T1000 (cell line): ENCODE measurements around the gene CRY1.
A peak's percentile ranks its signal among the peaks of the same experiment; 100 is the strongest.
"Not testable (repeated sequence)": the region's sequence is repeated elsewhere in the genome, so short reads cannot be mapped to it uniquely, and the experiment has no call there.

ENCODE experiments used
- DNase-seq: peaks from one replicate; lab custom pipeline; 2025; ENCODE audit warnings: mixed read lengths; lab: John Stamatoyannopoulos, UW

CRY1 gene

DNA sequence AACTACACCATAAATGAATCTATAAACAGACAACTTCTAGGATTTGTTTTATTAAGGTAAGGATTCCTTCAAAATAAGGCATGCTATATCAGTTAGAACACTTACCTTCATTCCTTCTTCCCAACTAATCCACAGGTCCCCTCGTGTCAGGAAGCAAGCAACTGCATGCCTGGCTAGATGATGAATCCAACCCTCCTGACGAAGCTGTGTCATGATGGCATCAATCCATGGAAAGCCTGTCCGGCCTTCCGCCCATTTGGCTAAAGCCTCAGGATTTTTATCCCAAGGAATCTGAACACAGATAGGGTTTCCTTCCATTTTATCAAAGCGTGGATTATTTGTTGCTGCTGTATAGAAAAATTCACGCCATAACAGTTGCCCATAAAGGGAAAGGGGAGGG is 93.9 kb downstream of the CRY1 start:
- no peak for DNase-seq

DNA sequence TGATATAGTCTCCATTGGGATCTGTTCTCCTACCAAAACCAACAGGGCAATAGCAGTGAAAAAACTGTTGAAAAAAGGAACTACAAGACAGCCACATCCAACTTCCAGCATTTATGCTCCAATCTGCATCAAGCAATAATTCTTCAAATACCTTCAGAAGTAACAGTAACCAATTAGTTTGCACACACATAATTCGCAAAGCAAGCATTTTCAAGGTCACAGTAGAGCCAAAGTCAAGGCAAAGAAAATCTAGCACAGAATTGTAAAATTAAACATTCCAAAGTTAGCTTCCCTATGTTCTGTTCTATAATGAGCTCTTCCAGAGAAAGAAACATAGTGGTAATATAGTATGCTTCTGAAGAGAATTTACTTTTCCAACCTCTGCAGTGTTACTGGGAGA is 95.4 kb downstream of the CRY1 start:
- DNase-seq = no peak

DNA sequence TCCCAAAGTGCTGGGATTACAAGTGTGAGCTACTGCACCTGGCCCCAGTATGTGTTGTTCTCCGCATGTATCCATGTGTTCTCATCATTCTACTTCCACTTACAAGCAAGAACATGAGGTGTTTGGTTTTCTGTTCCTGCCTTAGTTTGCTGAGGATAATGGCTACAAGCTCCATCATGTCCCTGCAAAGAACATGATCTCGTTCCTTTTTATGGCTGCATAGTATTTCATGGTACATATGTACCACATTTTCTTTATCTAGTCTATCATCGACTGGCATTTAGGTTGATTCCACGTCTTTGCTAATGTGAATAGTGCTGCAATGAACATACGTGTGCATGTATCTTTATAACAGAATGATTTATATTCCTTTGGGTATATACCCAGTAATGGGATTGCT is 97.2 kb downstream of the CRY1 start:
- DNase-seq = not testable (repeated sequence)

DNA sequence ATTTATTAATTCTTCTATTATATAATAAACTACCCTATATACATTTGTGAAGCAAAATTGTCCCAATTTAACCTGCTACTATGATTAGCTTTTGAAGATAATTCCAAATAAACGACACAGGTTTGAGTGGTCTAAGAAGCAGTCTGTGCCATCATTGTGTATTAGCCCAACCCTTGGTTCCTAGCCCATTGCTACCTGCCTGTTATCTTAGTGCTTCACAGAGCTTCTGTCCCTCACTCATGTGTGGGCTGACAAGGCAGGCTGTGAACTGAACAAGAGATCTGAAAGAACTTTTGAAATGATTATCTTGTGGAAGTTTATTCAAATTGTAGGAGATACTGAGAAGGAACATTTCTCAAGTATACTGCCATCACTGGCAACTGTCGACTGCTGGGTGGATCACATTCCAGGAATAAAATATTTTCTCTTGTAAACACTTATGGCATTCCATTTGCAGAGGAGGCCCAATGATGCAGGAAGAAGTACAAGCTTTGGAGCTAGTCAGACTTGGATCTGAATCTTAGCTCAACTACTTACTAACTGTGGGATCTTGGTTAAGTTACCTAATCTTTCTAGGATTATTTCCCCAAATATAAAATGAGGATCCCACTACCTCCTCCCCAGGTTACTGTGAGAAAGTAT is 98.6 kb downstream of the CRY1 start:
- DNase-seq = no peak

DNA sequence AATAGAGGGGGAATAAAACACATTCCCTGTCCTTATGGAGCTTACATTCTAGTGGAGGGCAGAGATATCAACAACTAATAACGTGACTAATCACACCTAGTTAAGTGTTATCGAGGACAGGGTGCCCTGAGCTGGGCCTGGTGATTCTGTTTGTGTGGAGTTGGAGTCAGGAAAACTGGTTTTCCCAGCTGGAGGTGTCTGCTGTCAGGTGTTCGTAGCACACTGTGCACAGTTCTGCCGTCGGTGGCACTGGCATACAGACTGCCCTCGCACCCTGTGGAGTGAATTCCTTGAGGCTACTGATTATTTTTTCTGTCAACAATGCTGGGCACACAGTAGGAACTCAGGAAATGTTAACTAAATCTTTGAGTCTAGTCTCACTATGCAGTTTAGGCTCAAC is 105.5 kb downstream of the CRY1 start:
- DNase-seq = no peak

DNA sequence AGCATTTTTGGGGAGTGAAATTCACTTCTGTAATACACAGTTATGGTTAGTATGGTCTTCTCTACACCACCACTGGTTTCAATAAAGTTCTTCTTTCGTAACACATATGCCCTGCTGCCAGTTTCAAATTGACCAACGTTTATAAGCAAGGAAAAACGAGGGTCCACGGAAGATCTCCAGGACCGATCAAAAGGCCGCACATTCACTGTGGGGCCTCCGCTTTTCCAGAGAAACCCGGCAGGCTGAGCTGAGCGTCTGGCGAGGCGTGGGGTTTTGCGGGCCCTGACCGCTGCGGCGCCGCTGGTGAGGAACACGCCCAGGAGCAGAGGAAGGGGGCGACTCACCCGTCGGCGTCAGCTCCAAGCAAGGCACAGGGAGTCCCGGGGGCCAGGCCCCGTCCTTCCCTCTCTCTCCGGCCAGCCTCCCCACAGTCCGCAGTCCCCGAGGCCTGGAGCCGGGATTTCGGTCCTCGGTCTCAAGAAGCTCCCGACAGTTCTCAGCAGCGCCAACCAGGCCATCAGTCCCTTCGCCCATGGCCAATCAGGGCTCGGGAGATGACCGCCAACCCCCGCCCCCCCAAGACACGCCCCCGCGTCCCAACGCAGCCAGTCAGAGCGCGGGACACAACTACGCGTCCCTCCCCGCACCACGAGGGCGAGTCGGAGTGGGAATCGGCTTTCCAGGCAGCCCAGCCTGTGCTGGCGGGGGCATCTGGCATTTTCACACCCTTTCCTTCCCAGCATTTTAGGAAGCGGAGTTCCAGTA is 106.5 kb downstream of the CRY1 start, which contains the start of gene MTERF2:
Gene MTERF2 (minus strand): TSS at position 522 of the 765 bp plus-strand sequence. CDS start 8,432 bp downstream, outside the sequence.
- DNase-seq = peak; percentile 87

DNA sequence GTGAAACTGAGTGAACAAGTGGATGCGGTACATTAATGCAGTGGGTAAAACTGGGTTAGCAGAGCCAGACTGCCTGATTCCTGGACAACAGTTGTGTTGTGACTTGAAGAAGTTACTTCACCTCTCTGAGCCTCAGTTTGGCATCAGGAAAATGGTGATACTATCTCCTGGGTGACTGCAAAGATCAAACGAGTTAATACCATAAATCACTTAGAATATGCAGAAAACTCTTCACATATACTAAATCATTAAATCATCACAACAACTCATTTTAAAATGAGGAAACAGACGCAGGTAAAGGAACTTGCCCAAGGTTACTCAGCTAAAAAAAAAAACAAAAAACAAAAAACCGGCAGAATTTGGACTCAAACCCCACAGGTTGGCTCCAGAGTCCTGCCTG is 107.2 kb downstream of the CRY1 start:
- no peak for DNase-seq

DNA sequence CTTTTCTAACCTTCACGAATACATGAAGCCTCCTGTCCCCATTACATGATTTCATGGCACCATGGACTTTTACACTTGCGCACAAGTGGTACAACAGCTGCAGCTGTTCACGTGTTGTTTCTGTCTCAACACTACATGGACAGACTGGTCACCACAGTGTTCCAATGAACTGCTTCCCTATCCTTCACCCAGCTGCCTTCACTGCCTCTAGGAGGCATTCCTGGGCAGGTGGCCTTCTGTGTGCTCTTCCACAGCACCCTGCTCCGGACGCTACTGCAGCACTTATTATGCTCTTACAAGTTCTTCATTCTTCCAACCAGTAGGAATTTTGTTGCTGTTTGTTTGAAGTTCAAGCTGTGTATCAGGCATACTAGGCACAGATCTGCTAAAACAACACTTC is 107.9 kb downstream of the CRY1 start:
- DNase-seq = no peak

DNA sequence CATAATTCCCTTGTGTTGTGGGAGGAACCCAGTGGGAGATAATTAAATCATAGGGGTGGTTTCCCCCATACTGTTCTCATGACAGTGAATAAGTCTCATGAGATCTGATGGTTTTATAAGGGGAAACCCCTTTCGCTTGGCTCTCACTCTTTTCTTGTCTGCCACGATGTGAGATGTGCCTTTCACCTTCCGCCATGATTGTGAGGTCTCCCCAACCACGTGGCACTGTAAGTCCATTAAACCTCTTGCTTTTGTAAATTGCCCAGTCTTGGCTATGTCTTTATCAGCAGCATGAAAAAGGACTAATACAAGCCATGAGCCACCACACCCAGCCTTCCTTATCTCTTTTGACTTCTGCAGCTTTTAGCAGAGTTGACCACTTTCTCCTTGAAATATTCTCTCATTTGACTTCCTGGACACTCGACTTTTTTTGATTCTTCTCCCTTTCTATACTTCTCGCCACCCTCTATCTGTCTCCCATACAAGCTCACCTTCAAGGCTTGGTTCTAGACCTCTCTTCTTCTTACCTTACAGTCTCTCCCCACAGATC is 108.7 kb downstream of the CRY1 start:
- no peak for DNase-seq

DNA sequence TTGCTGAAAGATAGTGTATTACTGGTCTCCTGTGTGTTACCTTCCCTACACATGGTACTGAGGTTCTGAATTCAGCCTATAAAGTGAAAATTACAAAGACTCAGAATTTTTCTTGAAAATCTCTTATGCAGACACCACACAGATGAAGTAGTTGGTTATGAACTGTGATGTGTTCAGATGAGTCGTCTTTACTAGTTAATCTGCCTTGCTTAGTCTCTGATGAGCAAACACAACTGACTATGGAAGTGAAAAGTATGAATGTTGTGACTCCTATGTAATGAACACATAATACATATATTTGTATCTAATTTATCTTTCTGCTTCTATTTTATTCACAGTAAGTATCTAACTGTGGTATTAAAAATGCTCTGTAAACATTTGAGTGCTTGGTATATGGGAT is 111.1 kb downstream of the CRY1 start:
- no peak for DNase-seq

DNA sequence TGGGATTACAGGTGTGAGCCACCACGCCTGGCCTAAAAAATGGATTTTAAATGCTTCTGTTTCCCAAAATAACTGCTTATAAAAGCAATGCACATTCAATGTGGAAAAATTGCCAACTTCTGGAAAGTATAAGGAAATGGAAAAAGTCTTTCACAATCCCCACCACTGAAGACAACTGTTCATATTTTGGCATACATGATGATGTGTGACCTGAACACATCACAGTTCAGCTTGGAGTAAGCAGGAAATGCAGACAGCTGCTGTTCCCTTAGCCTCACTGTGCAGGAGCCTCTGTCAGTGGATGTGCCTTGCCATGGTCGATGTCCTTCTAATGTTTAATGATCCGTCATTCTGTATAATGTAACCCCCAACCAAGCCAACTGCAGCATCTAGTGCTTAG is 111.6 kb downstream of the CRY1 start:
- DNase-seq = no peak

DNA sequence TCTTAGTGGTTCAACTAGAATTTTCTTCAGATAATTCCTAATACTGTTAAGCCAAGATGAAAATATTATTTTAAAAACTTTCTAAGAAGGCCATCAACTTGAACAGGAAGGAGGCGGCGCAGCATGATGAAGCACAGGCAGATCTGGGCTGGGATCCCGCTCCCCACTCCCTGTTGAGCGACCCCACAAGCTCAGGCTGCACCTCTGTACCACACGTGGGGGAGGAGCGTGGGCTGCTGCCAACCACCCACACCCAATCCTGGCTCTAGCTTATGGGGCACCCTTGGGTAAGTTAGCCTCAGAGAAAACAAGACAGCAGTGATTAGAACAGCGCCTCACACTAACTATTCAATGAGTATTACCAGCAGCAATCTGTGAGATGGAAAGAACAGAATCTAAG is 112.4 kb downstream of the CRY1 start:
- DNase-seq = no peak

DNA sequence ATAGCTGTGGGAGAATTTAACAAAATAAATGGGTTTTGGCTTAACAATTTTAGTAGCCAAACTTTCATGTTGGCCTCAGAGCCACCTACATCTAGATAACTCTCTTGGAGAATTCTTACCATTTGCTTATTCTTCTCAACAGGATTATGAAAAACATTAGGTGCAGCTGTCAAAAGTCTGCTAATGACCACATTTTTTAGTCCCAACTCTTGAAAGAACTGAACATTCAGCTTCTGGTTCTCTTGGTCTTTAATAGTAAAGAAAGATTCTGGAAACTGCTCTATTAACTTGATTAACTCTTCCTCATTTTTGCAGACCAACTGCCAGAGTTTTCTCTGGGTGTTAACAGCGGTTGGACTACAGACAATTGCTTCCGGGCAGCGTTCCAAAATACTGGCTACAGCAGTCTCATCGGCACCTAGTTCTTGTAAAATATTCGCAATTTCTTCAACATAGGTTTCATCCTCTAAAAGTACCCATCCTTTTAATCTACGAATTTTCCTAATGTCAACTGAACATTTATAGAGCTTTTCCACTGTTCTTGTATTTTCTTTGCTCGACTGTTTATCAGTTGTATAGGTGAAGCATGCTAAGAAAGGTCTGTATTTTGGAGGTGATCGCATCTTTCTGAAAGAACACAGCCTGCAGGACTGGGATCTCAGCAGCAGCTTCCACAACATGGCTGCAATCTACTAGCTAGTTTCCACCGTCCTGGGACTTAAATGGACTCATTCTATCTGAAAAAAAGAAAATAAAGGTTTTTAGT is 115.1 kb downstream of the CRY1 start:
- no peak for DNase-seq

DNA sequence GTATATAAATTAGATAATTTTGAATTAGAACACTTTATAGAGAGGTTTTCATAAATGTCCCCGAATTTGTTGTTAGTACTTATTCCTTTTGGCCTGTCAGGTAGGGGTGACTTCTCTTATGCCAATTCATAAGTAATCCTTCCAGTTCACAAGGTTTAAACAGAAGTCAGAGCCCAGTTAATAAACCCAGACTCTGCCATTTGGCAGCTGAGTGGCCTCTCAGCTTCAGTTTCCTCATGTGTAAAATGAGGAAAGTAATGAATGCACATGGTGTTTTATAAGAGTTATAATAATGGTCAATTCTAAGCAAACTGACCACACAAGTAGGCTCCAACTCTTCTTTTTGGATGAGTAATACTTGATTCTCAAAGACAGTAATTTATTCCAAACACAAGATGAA is 116.7 kb downstream of the CRY1 start:
- no peak for DNase-seq

DNA sequence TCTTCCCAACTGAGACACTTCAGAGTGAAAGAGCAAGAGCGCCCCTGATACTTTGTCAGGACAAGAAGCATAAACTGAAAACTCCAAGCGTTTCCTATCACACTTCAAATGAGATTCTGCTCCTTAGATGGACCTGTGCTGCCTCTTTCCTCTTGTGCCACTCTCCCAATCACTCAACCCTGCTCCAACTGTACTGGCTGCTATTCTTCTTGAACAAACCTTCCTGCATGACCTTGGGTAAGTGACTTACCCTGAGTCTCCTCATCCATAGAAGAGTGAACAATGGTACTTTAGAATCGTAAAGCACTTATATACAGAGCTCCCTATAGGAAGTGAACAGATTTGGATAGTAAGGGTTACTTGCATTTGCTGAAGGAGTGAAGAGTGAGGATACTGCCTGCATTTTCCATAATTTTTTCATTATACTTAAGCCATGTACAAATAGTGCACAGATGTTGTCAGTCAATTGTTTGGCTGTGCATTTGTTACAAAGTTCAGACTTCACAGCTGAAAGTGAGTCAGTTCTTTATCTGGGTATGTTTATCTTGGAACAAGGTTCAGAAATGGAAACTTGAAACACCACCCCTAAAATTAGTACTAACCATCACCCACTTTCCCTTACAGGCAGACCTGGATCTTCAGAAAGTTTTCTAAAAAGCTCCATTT is 117.2 kb downstream of the CRY1 start:
- no peak for DNase-seq

DNA sequence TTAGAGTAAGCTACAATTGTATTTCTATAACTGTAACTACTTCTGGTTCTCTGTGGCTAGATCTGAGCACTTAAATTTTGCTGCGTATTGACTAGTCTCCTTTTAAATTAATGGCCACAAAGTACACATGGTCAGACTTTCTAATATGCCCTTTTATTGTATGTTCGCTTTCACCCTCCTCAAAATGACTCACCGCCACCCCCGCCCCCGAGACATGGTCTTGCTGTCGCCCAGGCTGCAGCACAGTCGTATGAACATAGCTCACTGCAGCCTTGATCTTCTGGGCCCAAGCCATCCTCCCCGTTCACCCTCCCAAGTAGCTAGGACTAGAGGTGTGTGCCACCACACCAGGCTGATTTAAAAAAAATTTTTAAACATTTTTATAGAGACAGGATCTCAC is 118.3 kb downstream of the CRY1 start:
- DNase-seq = no peak

DNA sequence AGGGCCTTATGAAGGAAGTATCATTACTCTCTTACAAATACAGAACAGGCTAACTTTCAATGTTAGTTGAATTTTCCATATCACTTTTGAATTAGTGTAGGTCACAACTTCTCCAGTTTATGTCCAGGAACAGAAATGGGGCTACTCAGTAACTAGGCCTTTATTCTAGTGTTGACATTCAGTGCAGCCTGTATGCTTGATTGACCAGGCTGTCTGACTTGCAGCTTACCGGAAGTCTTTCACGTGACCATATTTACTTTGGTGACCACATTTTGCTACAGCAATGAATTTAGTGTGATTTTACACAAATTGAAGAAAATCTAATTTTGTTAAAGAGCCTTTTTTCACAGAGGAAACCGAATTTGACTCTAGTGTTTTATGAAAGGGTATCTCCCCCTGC is 118.8 kb downstream of the CRY1 start:
- no peak for DNase-seq

DNA sequence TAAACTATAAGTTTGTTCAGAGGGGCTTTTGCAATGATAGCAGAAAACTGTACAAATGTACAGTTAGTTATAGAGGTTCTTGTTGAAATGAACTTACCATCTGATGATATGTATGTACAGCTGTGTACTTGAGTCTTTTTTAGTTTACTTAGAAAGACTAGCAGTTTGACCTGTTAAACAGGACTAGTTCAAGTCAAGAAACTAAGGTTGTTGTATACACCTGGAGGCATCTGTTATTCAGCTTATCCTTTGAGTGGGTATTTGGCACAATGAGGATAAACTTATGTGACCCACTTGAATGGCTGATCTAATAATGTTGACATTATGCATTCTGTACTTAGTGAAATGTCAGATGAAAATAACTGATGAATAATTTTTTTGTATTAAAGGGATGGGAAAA is 119.8 kb downstream of the CRY1 start:
- no peak for DNase-seq

DNA sequence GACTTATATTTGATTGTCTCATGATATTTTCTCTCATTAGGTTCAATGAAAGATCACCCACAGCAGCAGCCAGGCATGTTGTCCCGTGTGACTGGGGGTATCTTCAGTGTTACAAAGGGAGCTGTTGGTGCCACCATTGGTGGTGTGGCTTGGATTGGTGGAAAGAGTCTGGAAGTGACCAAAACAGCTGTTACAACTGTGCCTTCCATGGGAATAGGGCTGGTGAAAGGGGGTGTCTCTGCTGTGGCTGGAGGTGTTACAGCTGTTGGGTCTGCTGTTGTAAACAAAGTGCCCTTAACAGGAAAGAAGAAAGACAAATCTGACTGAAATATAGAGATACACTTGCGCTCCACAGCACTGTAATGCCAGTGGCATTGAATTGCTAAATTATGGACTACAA is 122.3 kb downstream of the CRY1 start:
- DNase-seq = no peak

DNA sequence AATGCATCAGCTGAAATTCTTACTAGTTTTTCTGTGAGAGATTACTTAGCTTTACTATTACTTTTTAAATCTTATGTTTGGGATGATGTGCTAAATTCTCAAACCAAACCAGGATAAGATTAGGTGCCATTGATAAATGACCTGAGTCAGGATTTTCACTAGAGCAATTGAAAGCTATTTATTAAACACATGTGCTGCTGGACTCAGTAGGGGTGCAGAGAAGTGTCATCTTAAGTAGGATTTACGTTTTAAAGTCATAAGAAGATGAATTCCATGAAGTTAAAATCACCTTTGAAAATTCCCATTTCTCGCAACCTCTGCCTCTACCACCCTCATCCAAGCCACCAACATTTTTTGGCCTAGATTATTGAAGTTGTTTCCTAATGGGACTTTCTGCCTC is 128.8 kb downstream of the CRY1 start:
- no peak for DNase-seq

DNA sequence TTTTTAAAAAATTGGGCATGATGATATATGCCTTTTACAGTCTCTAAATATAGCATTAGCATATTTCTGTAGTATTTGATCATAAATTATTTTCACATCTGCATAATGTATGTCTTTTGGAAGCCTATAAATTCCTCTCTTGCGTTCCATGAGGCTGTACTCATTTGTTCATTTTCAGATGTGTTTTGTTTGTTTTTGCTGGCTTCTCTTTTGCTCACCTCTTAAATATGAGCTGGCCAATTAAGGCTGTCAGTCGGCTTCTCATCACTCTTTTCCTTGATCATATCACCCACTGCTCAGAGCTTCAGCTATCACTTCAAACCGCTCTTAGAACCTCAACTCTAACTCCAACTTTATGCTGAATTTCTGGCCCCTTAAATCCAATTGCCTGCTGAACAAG is 131.1 kb downstream of the CRY1 start:
- no peak for DNase-seq

DNA sequence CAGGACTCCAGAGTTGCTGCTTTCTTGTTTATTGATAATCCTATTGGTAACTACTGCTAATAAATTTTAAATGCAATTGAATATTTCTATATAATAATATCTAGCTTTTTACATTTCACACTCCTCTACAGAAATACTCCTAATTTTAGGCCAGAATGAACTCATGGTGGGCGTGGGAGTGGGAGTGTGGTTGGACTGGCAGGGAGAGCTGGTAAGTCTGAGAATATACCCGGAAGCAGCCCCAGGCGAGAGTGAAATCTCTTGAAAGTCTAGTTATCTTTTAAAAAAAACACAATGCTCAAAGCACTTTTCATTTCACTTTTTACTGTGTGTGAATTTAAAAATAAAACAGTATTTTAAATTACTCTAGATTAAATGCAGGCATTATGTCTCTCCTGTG is 132.9 kb downstream of the CRY1 start:
- no peak for DNase-seq
